B cell (primary cell): ENCODE data around the gene RPP40. TPM values are rescaled to one million over a fixed set of nuclear protein-coding genes. Genes with fewer than 3 reads are reported as not detected.

ENCODE experiments used
- ATAC-seq: fragments of 200-7000 bp; cut with Tn5 transposase; one replicate; pipeline ENCODE4 v1.10.0; 2021; ENCODE audit warnings: low read depth, mild to moderate bottlenecking, moderate number of reproducible peaks, moderate library complexity
- CTCF ChIA-PET: fragments of 350-600 bp; sonication (Branson Sonifier 250); formaldehyde crosslinking; loops from one replicate; lab custom pipeline; 2021; ENCODE audit warnings: antibody characterized with exemption, inconsistent platforms; lab: Charles Lee
- POLR2A ChIA-PET: fragments of 350-600 bp; sonication (Branson Sonifier 250); formaldehyde crosslinking; loops from one replicate; lab custom pipeline; 2021; ENCODE audit warnings: antibody characterized with exemption; lab: Charles Lee
- DNase-seq: peaks from one replicate; pipeline ENCODE4 v3.0.0; 2013
- H2AFZ ChIP-seq: 2 replicates; pipeline ENCODE4 v1.6.1; 2012; ENCODE audit warnings: mild to moderate bottlenecking, low read depth, low read length; ENCODE audit not compliant: insufficient read depth, poor library complexity, severe bottlenecking
- H3K27ac ChIP-seq, 2 donors: 1 replicate in 1 of 2; 2 replicates in 1 of 2; pipeline ENCODE4 v1.5.1; 2012 to 2013; ENCODE audit warnings: low read length in 2 of 2, mild to moderate bottlenecking in 2 of 2, moderate library complexity in 1 of 2
- H3K27me3 ChIP-seq, 4 experiments: fragments of 200-600 bp in 1 of 4; sonication (generic) in 1 of 4; replicated peaks in 1 of 4; 1 replicate in 2 of 4; 2 replicates in 2 of 4; pipeline versions ENCODE4 v1.6.1 to v1.7.0; 2013 to 2016; ENCODE audit warnings: low read length in 3 of 4, mild to moderate bottlenecking in 2 of 4, mixed read lengths in 1 of 4, moderate library complexity in 1 of 4; ENCODE audit not compliant: insufficient read depth in 4 of 4, control insufficient read depth in 3 of 4; ENCODE audit errors: control extremely low read depth in 1 of 4
- H3K36me3 ChIP-seq, 2 experiments: replicated peaks in 1 of 2; 1 replicate in 1 of 2; 2 replicates in 1 of 2; pipeline versions ENCODE4 v1.6.1 to v1.7.1; 2013; ENCODE audit warnings: low read length in 1 of 2; ENCODE audit not compliant: insufficient read depth in 2 of 2, control insufficient read depth in 1 of 2; ENCODE audit errors: control extremely low read depth in 1 of 2, extremely low read depth in 1 of 2
- H3K4me1 ChIP-seq, 2 donors: fragments of 200-600 bp in 1 of 2; sonication (generic) in 1 of 2; 1 replicate in 1 of 2; 2 replicates in 1 of 2; pipeline versions ENCODE4 v1.5.1 to v1.6.1; 2013 to 2017; ENCODE audit warnings: low read length in 2 of 2; ENCODE audit not compliant: control insufficient read depth in 2 of 2, insufficient read depth in 2 of 2
- H3K4me2 ChIP-seq: replicated peaks from 2 replicates; pipeline ENCODE3; 2012; ENCODE audit warnings: mild to moderate bottlenecking, low read depth, low read length; ENCODE audit not compliant: poor library complexity, severe bottlenecking
- H3K4me3 ChIP-seq, 5 experiments: fragments of 200-600 bp in 1 of 5; sonication (generic) in 1 of 5; 1 replicate in 3 of 5; 2 replicates in 2 of 5; pipeline versions ENCODE4 v1.5.1 to v1.7.0; 2011 to 2016; ENCODE audit warnings: low read length in 4 of 5, mild to moderate bottlenecking in 4 of 5, low read depth in 2 of 5, control low read depth in 1 of 5, moderate library complexity in 1 of 5; ENCODE audit not compliant: insufficient read depth in 1 of 5; ENCODE audit errors: control extremely low read depth in 1 of 5, extremely low read depth in 1 of 5
- H3K79me2 ChIP-seq: fragments of 200-600 bp; sonication (generic); one replicate; pipeline ENCODE4 v1.6.0; 2016; ENCODE audit warnings: low read length; ENCODE audit not compliant: control insufficient read depth, insufficient read depth
- H3K9ac ChIP-seq: fragments of 200-600 bp; sonication (generic); 2 replicates; pipeline ENCODE4 v1.6.1; 2017; ENCODE audit warnings: mild to moderate bottlenecking, low read length, moderate library complexity
- H3K9me3 ChIP-seq, 3 donors: one replicate each; pipeline versions ENCODE4 v1.6.1 to v1.7.1; 2013; ENCODE audit warnings: low read length in 2 of 3; ENCODE audit not compliant: control insufficient read depth in 2 of 3, insufficient read depth in 1 of 3; ENCODE audit errors: control extremely low read depth in 1 of 3
- H4K20me1 ChIP-seq: 2 replicates; pipeline ENCODE4 v1.6.0; 2012; ENCODE audit warnings: mild to moderate bottlenecking, low read length; ENCODE audit not compliant: insufficient read depth, control insufficient read depth, poor library complexity, severe bottlenecking
- H3K27ac Mint-ChIP-seq: one replicate; pipeline ENCODE4 v1.8.0; 2021; ENCODE audit warnings: mixed read lengths
- H3K27me3 Mint-ChIP-seq: one replicate; pipeline ENCODE4 v1.8.0; 2021; ENCODE audit warnings: mixed read lengths
- H3K4me1 Mint-ChIP-seq: one replicate; pipeline ENCODE4 v1.8.0; 2021; ENCODE audit warnings: mixed read lengths
- H3K4me3 Mint-ChIP-seq: one replicate; pipeline ENCODE4 v1.8.0; 2021; ENCODE audit warnings: mixed read lengths
- H3K9me3 Mint-ChIP-seq: one replicate; pipeline ENCODE4 v1.8.0; 2022; ENCODE audit warnings: mixed read lengths; ENCODE audit not compliant: insufficient read depth
- EZH2 ChIP-seq: IDR thresholded peaks from 2 replicates; pipeline ENCODE4 v1.6.1; 2012; ENCODE audit warnings: borderline replicate concordance, low read depth, mild to moderate bottlenecking, moderate library complexity, low read length; ENCODE audit not compliant: insufficient read depth, poor library complexity, severe bottlenecking
- WGBS: methylation state at CpG from one replicate; pipeline ENCODE4 v1.1.5; 2013; ENCODE audit warnings: missing lambda C conversion rate; ENCODE audit not compliant: insufficient coverage; 5-methylcytosine and 5-hydroxymethylcytosine counted together
- intact Hi-C: fragments of 100-400 bp; cut with micrococcal nuclease; formaldehyde crosslinking; loops from one replicate; pipeline ENCODE4 v1.10.0; 2022
- polyA plus RNA-seq: library from polyadenylated mRNA; depleted of rRNA; stranded (reverse); fragments of >200 nt; gene quantifications from 2 replicates; pipeline ENCODE4 v1.2.3, GENCODE V29; 2012
- total RNA-seq, 2 donors: library from RNA; stranded (reverse); fragments of 120-200 nt in 1 of 2; gene quantifications; 1 replicate in 1 of 2; 2 replicates in 1 of 2; pipeline versions ENCODE4 v1.2.3 to v1.2.4, GENCODE V29; 2013 to 2022
- TF ChIP-seq, protein P1 (sequence below): fragments of 200-600 bp; IDR thresholded peaks from one replicate; pipeline ENCODE4 v1.8.0; 2022; ENCODE audit warnings: antibody characterized with exemption, mild to moderate bottlenecking

The RPP40 gene
- total and polyA plus RNA-seq, 2 donors (not counting 1 experiment from before 2014, with no cell fraction given), result 2.7 to 3.8 TPM

DNA sequence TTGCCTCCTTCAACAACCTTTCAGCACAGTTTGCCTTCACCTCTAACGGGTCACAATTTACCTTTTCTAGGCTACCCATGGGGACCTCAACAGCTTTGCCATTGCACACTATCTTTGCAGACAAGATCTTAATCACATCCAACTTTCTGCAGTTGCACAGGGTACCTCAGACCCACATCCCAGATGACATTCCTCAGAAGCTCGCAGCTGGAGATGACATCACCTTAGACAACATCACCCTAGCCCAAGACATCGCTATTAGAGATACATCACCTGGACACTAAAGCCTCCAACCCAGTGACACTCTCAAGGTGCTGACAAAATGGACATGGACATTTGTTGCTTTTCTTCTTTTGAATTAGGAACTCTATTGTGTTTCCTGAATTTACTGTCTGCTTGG, 38.6 kb upstream of the RPP40 start:
- TF ChIP-seq EZH2, result no peak
- TF ChIP-seq, protein P1, sequence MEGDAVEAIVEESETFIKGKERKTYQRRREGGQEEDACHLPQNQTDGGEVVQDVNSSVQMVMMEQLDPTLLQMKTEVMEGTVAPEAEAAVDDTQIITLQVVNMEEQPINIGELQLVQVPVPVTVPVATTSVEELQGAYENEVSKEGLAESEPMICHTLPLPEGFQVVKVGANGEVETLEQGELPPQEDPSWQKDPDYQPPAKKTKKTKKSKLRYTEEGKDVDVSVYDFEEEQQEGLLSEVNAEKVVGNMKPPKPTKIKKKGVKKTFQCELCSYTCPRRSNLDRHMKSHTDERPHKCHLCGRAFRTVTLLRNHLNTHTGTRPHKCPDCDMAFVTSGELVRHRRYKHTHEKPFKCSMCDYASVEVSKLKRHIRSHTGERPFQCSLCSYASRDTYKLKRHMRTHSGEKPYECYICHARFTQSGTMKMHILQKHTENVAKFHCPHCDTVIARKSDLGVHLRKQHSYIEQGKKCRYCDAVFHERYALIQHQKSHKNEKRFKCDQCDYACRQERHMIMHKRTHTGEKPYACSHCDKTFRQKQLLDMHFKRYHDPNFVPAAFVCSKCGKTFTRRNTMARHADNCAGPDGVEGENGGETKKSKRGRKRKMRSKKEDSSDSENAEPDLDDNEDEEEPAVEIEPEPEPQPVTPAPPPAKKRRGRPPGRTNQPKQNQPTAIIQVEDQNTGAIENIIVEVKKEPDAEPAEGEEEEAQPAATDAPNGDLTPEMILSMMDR, result no peak
- Histone ChIP-seq H3K27me3 (no peaks in the 10 kb centered on the region), H4K20me1 (no peaks in the 10 kb centered on the region), H3K9me3 (peaks cover 0 to 2% (median 0%) of the 10 kb centered on the region in 3 donors), H3K4me2 (no peak overlapping the region), H3K4me1 (no peaks in the 10 kb centered on the region), H3K9ac (no peak overlapping the region), H3K36me3 (peaks cover 0 to 3% of the 10 kb centered on the region in 2 experiments), H3K4me3 (no peak overlapping the region), H3K27ac (no peak overlapping the region), H3K79me2 (no peaks in the 10 kb centered on the region), H2AFZ (no peak overlapping the region)
- WGBS, result 75% methylated on average over 2 of the region's 3 CpGs
- ATAC-seq, result no peak
- no peaks in the 10 kb centered on the region for H3K4me1 Mint-ChIP-seq
- peaks cover 2% of the 10 kb centered on the region for H3K27me3 Mint-ChIP-seq
- DNase-seq, result no peak
- CTCF ChIA-PET, result no interaction called here
- H3K27ac Mint-ChIP-seq, result no peak overlapping the region
- H3K9me3 Mint-ChIP-seq, result no peaks in the 10 kb centered on the region
- H3K4me3 Mint-ChIP-seq, result no peak overlapping the region
- intact Hi-C loops, result no loop called here
- POLR2A ChIA-PET, result no interaction called here

DNA sequence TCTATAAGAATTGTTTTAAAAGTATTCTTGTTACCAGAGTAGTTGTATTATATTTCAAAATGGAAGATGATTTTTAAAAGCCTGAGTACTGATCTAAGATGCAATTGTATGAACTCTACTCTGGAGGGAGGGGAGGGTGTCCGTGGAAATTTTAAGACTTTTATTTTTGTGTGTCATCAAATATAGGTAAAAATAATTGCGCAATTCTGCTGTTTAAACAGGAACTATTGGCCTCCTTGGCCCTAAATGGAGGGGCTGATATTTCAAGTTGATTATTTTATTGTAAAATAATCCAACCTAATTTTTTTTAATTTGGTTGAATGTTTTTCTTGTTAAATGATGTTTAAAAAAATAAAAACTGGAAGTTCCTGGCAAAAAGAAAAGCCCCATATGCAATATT, 38.1 kb upstream of the RPP40 start:
- DNase-seq (no peak), ATAC-seq (no peak)
- Histone ChIP-seq H3K27ac (no peak overlapping the region), H3K36me3 (peaks cover 0 to 3% of the 10 kb centered on the region in 2 experiments), H3K27me3 (no peaks in the 10 kb centered on the region), H3K9me3 (peaks cover 0 to 2% (median 0%) of the 10 kb centered on the region in 3 donors), H3K4me1 (no peaks in the 10 kb centered on the region), H3K79me2 (no peaks in the 10 kb centered on the region), H2AFZ (no peak overlapping the region), H3K4me3 (no peak overlapping the region), H3K9ac (no peak overlapping the region), H3K4me2 (no peak overlapping the region), H4K20me1 (no peaks in the 10 kb centered on the region)
- ChIA-PET POLR2A (no interaction called here), CTCF (no interaction called here)
- intact Hi-C loops, result no loop called here
- 75% methylated on average over 1 of the region's 2 CpGs for WGBS
- no peaks in the 10 kb centered on the region for H3K27me3 Mint-ChIP-seq
- TF ChIP-seq EZH2, result no peak
- TF ChIP-seq, protein P1, result no peak
- H3K27ac Mint-ChIP-seq, result no peak overlapping the region
- no peak overlapping the region for H3K4me3 Mint-ChIP-seq
- H3K9me3 Mint-ChIP-seq, result no peaks in the 10 kb centered on the region
- no peaks in the 10 kb centered on the region for H3K4me1 Mint-ChIP-seq
